Activated CD8-positive, alpha-beta memory T cell treated with anti-CD3 and anti-CD28 coated beads for 48 hours (primary cell): ENCODE measurements around the gene C9orf50.

Source experiments
- DNase-seq, 3 experiments: peaks; one replicate each; pipeline ENCODE4 v3.0.0-alpha.2; 2020; ENCODE audit warnings: low read depth in 2 of 3, low spot score in 2 of 3

Gene C9orf50

GRCh38 chr9:129612123-129612522 is 8.8 kb downstream of the C9orf50 start:
- no peak for DNase-seq

- DNase-seq = no peak
These were observed 9.5 kb downstream of the C9orf50 start for GRCh38 chr9:129611307-129611800.

- DNase-seq = peak in 1 of 3 experiments; percentile 53
These were observed 10.2 kb downstream of the C9orf50 start for GRCh38 chr9:129610473-129611306.

GRCh38 chr9:129610213-129610472 is 10.8 kb downstream of the C9orf50 start:
- no peak for DNase-seq

- DNase-seq = no peak
These were observed 11.3 kb downstream of the C9orf50 start for GRCh38 chr9:129609486-129610212.

- no peak for DNase-seq
These were observed 12.1 kb downstream of the C9orf50 start for GRCh38 chr9:129608561-129609481.

- DNase-seq = no peak
These were observed 13.9 kb downstream of the C9orf50 start for GRCh38 chr9:129607027-129607387.

GRCh38 chr9:129606161-129607026 is 14.5 kb downstream of the C9orf50 start:
- DNase-seq = no peak

- DNase-seq = no peak
These were observed 16.1 kb downstream of the C9orf50 start for GRCh38 chr9:129604766-129605163.

- DNase-seq = no peak
These were observed 16.7 kb downstream of the C9orf50 start for GRCh38 chr9:129604056-129604765.

- DNase-seq = no peak
These were observed 18.1 kb downstream of the C9orf50 start for GRCh38 chr9:129602598-129603415.

- DNase-seq = no peak
These were observed 19.7 kb downstream of the C9orf50 start for GRCh38 chr9:129601082-129601674.

- DNase-seq = no peak
These were observed 22.8 kb downstream of the C9orf50 start for GRCh38 chr9:129598089-129598596.

GRCh38 chr9:129597355-129598088 is 23.4 kb downstream of the C9orf50 start:
- no peak for DNase-seq

- no peak for DNase-seq
These were observed 24.2 kb downstream of the C9orf50 start for GRCh38 chr9:129596541-129597331.

GRCh38 chr9:129595903-129596540 is 24.9 kb downstream of the C9orf50 start:
- no peak for DNase-seq
